Measurements from ENCODE around the gene CD4.

The CD4 gene

DNA sequence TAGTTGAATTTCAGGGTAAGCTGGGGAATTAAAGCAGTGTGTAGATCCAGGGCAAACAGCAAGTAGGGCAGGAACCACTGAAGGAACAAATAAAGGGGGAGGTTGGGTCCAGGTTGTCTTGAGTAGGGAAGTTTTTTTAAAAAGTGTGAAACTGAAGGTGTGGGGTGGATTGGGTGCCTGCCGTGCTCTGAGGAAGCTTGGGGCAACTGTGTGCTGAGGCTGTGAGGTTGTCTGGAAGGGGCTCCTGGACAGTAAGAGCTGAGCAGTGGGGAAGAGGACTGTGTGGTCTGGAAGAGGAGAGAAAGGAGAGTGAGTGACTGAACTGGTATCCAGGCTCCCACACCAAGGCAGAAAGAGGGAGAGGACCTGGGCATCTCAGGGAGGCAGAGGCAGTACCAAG, 21.4 kb downstream of the CD4 start:
- in situ Hi-C loops (cut with MboI; ENCODE audit: low sequenced_read_pairs): no loop called here

DNA sequence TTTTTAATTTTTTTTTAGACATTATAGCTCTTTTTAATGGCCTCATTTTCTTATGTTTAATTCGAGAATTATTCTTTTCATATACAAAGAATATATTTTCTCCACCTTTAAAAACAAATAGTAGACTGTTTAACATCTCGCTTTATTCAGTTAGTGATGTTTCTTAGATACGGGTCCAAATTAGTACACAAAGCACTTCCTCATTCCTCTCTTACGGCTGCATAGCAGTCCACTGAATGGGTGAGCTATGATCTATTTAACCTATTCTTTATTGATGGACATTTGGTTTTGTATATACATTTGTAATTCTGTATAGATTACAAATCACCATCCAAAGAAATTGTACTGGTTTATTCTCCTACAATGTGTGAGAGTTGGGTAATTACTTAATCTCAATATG, 24.0 kb downstream of the CD4 start:
- in situ Hi-C loops (cut with MboI; ENCODE audit: low sequenced_read_pairs): no loop called here

DNA sequence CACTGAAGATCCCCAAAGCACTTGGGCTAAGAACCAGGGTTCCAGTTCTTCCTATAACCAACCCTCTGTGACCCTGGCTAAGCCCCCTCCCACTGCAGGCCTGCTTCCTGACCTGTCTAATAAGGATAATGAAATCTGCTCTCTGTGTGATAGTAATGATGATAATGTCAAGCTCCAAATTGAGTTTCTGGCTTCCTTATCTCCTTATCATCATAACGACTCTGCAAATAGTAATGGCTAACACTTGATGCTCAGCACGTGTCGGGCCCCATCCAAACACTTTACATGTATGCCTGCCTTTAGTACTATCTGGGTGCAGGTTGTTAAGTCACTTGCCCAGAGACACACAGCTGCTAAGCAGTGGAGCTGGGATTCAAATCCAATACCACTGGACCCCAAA, 27.3 kb downstream of the CD4 start:
- in situ Hi-C loops (cut with MboI; ENCODE audit: low sequenced_read_pairs): no loop called here

DNA sequence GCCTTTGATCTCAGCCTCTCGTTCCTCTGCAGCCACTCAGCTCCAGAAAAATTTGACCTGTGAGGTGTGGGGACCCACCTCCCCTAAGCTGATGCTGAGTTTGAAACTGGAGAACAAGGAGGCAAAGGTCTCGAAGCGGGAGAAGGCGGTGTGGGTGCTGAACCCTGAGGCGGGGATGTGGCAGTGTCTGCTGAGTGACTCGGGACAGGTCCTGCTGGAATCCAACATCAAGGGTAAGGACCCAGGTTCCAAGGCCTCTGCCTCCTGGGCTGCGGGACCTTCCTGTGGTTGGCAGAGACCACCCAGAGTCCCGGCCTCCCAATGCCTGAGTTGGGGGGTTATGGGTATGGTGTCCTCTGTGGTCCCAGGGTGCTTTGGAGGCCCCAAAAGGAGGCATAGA, 27.8 kb downstream of the CD4 start:
- in situ Hi-C loops (cut with MboI; ENCODE audit: low sequenced_read_pairs): no loop called here

DNA sequence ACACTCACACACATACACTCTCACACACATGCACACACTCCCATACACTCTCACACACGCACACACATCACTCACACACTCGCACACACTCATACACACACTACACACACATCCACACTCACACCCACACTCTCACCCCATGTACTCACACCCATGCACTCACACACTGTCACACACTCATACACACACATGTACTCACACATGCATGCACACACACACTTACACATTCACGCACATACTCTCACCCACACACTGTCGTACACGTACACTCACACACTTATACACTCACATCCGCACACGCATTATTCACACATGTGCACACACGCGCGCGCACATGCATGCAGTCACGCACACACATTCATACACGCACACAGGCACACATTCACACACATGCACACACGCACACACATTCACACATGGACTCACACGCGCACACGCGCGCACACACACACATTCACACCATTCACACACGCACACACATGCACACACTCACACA, 28.4 kb downstream of the CD4 start:
- in situ Hi-C loops (cut with MboI; ENCODE audit: low sequenced_read_pairs): no loop called here

DNA sequence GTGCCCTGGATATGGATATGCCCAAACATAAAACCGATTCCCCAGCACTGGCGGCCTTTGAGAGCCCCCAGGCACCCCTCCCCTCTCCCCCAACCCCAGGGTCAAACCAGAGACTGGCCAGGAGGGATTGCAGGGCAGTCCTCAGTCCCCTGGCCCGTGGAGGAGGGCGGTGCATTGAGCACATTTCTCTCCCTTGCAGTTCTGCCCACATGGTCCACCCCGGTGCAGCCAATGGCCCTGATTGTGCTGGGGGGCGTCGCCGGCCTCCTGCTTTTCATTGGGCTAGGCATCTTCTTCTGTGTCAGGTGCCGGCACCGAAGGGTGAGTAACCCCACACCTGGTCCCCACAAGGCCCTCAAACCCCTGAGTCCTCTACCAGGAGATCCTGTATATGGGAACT, 28.9 kb downstream of the CD4 start:
- in situ Hi-C loops (cut with MboI; ENCODE audit: low sequenced_read_pairs): no loop called here

DNA sequence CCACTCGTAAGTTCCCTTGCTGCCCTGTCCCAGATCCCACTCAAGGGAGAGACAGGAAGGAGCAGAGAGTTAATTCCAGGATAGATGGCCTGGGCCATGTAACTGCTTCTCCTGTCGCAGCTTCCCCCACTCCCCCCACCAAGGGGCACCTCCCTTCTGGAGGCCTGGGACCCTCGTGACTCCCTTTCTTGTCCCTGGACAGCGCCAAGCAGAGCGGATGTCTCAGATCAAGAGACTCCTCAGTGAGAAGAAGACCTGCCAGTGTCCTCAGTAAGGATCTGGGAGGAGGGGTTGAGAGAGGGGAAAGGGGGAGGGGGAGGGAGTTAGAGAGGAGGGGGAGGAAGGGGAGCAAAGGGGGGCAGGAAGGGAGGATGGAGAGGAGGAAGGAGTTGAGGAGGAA, 29.3 kb downstream of the CD4 start:
- in situ Hi-C loops (cut with MboI; ENCODE audit: low sequenced_read_pairs): no loop called here

DNA sequence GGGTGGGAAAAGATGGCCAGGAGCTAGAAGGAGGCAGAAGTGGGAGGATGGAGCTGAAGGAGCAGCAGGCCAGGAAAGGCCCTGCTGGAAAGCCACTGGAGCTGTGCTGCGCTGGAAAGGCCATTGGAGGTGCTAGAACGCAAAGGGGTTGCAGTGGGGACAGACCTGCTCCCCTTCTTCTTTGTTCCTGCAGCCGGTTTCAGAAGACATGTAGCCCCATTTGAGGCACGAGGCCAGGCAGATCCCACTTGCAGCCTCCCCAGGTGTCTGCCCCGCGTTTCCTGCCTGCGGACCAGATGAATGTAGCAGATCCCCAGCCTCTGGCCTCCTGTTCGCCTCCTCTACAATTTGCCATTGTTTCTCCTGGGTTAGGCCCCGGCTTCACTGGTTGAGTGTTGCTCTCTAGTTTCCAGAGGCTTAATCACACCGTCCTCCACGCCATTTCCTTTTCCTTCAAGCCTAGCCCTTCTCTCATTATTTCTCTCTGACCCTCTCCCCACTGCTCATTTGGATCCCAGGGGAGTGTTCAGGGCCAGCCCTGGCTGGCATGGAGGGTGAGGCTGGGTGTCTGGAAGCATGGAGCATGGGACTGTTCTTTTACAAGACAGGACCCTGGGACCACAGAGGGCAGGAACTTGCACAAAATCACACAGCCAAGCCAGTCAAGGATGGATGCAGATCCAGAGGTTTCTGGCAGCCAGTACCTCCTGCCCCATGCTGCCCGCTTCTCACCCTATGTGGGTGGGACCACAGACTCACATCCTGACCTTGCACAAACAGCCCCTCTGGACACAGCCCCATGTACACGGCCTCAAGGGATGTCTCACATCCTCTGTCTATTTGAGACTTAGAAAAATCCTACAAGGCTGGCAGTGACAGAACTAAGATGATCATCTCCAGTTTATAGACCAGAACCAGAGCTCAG, 30.0 kb downstream of the CD4 start:
- in situ Hi-C loops (cut with MboI; ENCODE audit: low sequenced_read_pairs): loop anchor here (10.0 kb wide), 1 partner anchor 205 kb away; no protein-coding TSS in a partner anchor

DNA sequence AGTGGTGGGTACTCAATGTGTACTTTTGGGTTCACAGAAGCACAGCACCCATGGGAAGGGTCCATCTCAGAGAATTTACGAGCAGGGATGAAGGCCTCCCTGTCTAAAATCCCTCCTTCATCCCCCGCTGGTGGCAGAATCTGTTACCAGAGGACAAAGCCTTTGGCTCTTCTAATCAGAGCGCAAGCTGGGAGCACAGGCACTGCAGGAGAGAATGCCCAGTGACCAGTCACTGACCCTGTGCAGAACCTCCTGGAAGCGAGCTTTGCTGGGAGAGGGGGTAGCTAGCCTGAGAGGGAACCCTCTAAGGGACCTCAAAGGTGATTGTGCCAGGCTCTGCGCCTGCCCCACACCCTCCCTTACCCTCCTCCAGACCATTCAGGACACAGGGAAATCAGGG, 30.8 kb downstream of the CD4 start:
- in situ Hi-C loops (cut with MboI; ENCODE audit: low sequenced_read_pairs): loop anchor here (10.0 kb wide), 1 partner anchor 205 kb away; no protein-coding TSS in a partner anchor

DNA sequence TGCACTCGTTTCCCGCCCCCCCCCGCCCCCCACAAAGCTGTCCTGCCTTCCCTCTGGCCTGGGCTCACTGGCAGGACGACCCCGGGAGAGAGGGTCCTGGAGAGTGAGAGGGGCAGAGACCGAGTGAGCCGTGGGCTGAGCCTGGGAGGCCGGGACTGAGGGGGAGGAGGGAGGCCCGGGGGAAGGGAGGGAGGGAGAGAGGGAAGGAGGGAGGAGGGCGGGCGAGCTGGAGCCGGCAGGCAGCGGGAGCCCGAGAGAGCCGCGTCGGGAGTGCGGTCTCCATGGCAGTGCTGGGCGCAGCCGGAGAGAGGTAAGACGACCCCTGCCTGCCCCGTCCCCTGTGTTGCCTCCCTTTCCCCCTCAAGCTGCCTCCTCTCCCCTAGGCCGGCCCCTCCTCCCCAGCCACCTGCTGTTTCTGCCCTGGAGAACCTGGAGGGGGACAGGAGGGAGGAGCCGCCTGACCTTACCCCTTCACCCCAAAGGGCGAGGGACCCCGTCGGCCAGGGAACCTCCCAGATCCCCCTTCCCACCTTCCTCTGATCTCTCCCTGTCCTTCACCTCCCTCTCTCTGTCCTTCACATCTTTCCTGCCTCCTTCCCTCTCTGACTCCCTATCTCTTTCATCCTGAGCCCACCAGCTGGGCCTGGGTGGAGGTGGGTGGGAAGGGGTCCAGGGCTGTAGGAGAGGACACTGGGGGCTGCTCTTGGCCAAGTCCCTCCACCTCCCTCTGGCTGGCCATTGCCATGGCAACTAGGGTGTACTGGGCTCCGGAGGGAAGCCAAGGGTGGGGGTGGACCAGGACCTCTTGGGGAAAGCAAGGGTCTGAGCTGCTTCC, 32.5 kb downstream of the CD4 start, which contains the start of gene GPR162:
GPR162 (plus strand) TSS at position 231 of the 835 bp plus-strand sequence. CDS start 2,078 bp downstream, outside the sequence.
- in situ Hi-C loops (cut with MboI; ENCODE audit: low sequenced_read_pairs): loop anchor here (10.0 kb wide), 1 partner anchor 207 kb away; no protein-coding TSS in a partner anchor

DNA sequence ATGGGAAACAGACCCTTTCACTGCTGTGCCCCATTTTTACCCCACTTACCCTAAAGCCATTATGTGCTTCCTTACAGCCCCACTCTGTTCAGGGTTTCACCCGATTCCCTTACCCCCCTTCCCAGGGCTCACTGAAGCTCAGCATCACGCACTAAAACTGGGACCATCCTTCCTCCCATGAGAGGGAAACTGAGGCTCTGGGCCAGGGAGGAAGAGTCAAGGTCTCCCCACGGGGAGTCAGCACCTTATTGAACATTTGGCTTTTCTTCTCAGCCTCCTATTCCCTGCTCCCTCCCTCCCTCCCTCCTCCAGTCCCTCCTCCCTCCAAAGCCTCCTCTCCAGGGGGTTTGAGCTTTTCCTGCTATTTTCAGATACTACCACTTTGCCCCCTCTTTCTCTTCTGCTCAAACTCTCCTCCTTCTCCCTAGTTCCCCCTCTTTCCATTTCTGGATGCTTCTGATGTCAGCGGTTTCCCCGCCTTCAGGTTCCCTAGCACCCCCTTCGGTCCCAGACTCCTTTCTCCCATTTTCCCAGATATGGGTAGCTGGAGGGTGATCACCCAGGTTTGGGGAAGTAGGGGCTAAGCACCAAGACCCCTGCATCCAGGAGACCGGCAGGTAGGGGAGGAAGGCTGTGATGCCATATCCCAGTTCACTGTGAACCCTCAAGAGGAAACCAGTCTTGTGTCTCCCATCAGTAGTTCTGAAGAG, 33.3 kb downstream of the CD4 start:
- in situ Hi-C loops (cut with MboI; ENCODE audit: low sequenced_read_pairs): loop anchor here (10.0 kb wide), 1 partner anchor 208 kb away; no protein-coding TSS in a partner anchor

DNA sequence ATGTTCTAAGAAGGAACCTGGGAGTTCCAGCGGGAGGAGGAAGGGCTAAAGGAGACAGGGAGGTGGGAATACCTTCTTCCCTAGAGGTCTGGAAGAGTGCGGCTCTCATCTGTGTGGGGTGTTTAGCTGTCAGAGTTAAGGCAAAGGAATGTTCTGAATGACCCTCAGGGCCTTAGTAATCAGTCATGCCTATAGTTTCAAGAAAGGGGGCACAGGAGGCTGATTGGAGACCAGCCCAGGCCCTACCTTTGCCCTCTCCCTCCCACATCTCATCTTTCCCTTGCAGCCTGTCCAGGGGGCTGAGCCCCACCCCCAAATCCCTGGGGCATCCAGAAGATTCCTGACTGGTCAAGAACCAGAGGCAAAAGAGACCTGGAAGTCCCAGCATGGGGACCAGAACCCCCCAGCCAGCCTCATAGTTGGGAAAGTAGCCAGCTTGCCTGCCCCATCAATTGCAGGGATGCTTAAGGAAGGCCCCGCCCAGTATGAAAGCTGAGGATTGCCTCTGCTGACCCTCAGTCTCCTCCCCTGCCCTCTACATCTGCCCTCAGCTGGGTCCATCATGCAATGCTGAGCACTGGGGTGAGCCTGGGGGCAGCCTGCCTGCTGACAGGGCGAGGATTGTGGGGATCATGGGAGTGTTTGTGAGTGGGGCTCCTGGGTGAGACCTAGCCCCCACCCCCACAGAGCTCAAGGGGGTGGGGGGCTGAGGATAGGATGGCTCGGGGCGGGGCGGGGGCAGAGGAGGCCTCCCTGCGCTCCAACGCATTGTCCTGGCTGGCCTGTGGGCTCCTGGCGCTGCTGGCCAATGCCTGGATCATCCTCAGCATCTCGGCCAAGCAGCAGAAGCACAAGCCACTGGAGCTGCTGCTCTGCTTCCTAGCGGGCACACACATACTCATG, 34.1 kb downstream of the CD4 start:
- in situ Hi-C loops (cut with MboI; ENCODE audit: low sequenced_read_pairs): loop anchor here (10.0 kb wide), 1 partner anchor 209 kb away; no protein-coding TSS in a partner anchor

DNA sequence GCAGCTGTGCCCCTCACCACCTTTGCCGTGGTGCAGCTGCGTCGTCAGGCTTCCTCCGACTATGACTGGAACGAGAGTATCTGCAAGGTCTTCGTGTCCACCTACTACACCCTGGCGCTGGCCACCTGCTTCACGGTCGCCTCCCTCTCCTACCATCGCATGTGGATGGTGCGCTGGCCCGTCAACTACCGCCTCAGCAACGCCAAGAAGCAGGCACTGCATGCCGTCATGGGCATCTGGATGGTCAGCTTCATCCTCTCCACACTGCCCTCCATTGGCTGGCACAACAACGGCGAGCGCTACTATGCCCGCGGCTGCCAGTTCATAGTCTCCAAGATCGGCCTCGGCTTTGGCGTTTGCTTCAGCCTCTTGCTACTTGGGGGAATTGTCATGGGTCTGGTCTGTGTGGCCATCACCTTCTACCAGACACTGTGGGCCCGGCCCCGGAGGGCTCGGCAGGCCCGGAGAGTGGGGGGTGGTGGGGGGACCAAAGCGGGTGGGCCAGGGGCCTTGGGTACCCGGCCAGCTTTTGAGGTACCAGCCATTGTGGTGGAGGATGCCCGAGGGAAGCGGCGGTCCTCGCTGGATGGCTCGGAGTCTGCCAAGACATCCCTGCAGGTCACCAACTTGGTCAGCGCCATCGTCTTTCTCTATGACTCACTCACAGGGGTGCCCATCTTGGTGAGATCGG, 34.9 kb downstream of the CD4 start:
- in situ Hi-C loops (cut with MboI; ENCODE audit: low sequenced_read_pairs): loop anchor here (10.0 kb wide), 1 partner anchor 209 kb away; no protein-coding TSS in a partner anchor

DNA sequence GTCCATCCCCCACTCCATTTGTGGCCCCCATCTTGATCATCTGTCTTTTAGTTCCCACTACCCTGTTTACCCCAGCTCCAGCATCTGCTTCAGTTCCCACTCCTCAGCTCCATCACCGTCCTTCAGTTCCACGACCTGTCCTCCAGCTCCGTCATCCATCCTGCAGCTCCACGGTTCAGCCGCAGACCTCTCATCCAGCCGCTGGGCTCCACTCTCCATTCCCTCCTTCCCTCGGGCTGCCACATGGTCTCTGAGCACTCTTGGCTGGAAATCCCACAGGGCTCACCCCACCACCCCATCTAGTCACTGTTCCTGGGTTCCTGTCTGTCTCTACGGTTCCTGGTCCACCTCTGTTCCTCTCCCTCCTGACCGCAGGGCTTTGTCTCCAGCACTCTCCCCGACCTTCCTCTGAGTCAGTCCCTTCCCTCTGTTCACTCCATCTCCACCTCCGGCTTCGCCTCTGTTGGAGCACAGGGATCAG, 35.6 kb downstream of the CD4 start:
- in situ Hi-C loops (cut with MboI; ENCODE audit: low sequenced_read_pairs): loop anchor here (10.0 kb wide), 1 partner anchor 210 kb away; no protein-coding TSS in a partner anchor

DNA sequence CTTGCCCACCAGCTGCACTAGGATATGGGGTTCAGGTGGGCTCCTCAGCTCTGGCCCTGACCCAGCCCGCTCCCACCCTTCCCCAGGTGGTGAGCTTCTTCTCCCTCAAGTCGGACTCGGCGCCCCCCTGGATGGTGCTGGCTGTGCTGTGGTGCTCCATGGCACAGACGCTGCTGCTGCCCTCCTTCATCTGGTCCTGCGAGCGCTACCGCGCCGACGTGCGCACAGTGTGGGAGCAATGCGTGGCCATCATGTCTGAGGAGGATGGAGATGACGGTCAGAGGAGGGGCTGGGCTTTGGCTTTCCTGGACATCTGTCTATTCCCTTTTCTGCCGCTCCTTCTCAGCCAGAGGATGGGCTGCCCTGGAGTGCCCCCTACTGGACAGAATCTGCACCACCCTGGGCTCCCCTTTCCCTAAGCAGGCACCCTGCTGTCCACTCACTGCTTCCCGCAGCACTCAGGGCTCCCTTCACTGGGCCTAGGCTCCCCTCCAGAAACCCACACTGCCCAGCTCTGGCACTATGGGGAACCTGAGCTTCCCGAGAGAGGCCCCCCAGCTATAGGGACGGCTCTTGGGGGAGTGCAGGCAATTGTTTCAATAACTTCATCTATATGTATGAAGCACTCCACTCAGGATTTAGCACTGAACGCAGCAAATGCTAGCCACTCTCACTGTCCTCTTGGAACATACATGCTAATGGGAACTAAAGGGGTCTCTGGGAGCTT, 36.2 kb downstream of the CD4 start:
- in situ Hi-C loops (cut with MboI; ENCODE audit: low sequenced_read_pairs): loop anchor here (10.0 kb wide), 1 partner anchor 211 kb away; no protein-coding TSS in a partner anchor

DNA sequence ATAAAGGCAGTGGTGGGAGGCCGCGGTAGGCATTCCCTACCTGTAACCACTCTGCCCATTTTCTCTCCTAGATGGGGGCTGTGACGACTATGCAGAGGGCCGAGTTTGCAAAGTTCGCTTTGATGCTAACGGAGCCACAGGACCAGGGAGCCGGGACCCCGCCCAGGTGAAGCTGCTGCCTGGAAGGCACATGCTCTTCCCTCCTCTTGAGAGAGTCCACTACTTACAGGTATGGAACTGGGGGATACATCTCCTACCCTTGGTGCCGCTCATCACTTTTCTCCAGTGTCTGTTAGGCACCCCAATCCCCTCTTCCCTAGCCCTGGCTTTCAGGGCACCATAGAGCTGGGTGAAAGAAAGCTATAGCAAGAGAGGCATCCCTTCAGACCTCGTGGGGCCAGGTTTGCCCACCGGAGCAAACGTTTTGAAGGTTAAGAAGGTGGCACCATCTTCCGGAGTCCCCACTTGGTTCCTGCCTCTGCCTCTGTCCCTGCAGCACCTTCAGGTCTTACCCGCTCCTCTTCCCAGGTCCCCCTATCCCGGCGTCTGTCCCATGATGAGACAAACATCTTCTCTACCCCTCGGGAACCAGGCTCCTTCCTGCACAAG, 36.9 kb downstream of the CD4 start:
- in situ Hi-C loops (cut with MboI; ENCODE audit: low sequenced_read_pairs): loop anchor here (10.0 kb wide), 1 partner anchor 211 kb away; no protein-coding TSS in a partner anchor

DNA sequence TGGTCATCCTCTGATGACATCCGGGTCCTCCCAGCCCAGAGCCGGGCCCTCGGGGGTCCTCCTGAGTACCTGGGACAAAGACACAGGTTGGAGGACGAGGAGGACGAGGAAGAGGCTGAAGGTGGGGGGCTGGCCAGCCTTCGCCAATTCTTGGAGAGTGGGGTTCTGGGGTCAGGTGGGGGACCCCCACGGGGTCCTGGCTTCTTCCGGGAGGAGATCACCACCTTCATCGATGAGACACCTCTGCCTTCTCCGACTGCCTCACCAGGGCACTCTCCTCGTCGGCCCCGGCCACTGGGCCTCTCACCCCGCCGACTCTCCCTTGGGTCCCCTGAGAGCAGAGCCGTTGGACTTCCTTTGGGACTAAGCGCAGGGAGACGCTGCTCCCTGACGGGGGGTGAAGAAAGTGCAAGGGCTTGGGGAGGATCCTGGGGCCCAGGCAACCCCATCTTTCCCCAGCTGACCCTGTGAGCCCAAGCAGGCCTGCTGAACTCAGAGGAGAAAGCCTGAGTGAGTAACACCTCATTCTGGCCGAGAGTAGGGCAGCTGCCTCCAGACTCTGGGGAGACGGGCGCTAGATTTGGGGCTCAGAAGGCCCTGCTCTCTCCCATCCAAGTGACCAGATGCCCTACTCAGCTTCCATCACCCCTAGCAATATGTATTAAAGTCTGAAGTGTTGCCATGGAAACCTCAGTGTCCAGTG, 37.6 kb downstream of the CD4 start:
- in situ Hi-C loops (cut with MboI; ENCODE audit: low sequenced_read_pairs): loop anchor here (10.0 kb wide), 1 partner anchor 212 kb away; no protein-coding TSS in a partner anchor
